NOMO-1 treated with DMSO at 0.1 percent for 48 hours (cell line): ENCODE data around the gene LCN6.
"Not testable (repeated sequence)": the region's sequence is repeated elsewhere in the genome, so short reads cannot be mapped to it uniquely, and the experiment has no call there.

Source experiments
- DNase-seq: peaks from one replicate; lab custom pipeline; 2025; ENCODE audit not compliant: unreplicated experiment; lab: John Stamatoyannopoulos, UW

LCN6 gene, protein sequence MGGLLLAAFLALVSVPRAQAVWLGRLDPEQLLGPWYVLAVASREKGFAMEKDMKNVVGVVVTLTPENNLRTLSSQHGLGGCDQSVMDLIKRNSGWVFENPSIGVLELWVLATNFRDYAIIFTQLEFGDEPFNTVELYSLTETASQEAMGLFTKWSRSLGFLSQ

DNA sequence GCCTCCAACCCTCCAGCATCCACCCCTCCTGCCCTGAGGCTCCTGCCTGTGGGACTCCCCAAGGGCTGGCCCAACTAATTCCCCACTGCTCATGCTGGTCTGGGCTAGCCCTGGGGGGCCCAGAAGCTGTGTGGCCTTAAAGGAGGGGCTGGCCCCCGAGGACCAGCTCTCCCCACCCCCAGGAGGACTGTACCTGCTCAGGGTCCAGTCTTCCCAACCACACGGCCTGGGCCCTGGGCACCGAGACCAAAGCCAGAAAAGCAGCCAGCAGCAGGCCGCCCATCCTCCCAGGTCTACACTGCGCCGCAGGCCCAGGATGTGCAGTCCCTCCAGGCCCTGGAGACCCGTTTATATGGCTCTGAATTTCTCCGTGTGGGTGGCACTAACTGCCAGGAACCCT, at the start of gene LCN6:
LCN6 (minus strand) TSS at position 325 of the 400 bp plus-strand sequence; CDS start at position 283, 42 bp downstream.
- DNase-seq, result no peak

DNA sequence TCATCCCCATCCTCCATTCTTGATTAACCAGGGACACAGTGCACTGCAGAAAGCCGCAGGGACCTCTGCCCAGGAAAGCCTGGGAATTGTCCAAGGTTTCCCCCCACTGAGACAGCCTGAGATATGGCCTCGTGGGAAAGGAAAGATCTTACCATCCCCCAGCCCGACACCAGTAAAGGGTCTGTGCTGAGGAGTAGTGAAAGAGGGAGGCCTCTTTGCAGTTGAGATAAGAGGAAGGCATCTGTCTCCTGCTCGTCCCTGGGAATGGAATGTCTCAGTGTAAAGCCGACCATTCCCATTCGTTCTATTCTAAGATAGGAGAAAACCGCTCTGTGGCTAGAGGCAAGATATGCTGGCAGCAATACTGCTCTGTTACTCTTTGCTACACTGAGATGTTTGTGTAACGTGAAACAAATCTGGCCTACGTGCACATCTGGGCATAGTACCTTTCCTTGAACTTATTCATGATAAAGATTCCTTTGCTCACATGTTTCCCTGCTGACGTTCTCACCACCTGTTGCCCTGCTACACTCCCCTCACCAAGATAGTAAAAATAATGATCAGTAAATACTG, 48.5 kb upstream of the LCN6 start:
- not testable (repeated sequence) for DNase-seq

DNA sequence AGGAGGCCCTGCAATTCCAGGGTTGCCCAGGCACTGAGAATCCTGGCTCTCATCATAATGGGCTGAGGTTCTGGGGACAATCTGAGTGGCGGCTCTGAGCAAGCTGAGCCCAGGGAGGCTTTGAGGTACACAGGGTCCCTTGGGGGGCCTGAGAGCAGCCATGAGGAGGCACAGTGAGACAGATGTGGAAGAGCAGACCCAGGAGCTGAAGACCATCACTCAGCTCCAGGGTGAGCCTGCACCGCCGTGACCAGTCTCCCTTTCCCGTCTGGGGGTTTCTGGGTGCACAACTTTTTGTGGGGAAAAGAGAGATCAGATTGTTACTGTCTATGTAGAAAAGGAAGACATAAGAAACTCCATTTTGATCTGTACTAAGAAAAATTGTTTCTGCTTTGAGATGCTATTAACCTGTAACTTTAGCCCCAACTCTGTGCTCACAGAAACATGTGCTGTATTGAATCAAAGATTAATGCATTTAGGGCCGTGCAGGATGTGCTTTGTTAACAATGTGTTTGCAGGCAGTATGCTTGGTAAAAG, 48.0 kb upstream of the LCN6 start, which contains the start of gene CCDC183:
CCDC183 (plus strand) TSS at position 101 of the 537 bp plus-strand sequence; CDS start at position 161, 60 bp downstream.
- no peak for DNase-seq

DNA sequence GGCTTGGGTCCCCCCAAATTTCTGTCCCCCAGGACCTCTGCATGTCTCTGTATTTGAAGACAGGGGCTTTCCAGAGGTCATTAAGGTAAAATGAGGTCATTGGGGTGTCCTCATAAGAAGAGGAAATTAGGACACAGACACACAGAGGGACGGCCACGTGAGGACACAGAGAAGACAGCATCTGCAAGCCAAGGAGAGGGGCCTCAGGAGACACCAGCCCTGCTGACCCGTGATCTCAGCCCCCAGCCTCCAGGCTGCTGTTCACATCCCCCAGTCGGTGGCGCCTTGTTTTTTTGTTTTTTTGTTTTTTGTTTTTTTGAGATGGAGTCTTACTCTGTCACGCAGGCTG, 46.6 kb upstream of the LCN6 start:
- peak; percentile 17 for DNase-seq

DNA sequence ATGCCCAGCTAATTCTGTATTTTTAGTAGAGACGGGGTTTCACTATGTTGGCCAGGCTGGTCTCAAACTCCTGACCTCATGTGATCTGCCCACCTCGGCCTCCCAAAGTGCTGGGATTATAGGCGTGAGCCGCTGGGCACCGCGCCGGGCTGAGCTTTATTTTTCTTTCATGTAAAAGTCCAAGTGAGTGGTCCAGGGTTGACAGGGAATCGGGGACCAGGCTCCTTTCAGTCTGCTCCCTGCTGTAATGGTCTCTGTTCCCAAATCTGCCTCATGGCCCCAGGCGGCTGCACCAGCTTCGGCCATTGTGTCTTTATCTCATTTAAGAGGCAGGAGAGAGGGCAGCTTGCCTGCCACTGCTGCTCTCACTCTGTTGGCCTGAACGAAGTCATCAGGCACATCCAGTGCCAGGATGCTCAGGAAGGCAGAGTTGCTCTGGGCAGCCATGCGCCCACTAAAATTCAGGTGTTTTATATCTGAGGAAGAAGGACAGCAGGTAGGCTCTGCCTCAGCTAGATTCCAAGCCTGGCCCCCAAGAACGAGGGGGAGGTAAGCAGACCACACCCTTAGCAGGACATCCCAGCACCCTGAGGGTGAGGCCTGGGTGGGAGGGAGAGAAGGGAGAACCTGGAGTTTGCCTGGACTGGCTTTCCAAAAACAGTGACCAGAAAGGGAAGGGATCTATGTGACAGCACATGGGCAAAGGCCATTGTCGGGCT, 46.1 kb upstream of the LCN6 start:
- no peak for DNase-seq

DNA sequence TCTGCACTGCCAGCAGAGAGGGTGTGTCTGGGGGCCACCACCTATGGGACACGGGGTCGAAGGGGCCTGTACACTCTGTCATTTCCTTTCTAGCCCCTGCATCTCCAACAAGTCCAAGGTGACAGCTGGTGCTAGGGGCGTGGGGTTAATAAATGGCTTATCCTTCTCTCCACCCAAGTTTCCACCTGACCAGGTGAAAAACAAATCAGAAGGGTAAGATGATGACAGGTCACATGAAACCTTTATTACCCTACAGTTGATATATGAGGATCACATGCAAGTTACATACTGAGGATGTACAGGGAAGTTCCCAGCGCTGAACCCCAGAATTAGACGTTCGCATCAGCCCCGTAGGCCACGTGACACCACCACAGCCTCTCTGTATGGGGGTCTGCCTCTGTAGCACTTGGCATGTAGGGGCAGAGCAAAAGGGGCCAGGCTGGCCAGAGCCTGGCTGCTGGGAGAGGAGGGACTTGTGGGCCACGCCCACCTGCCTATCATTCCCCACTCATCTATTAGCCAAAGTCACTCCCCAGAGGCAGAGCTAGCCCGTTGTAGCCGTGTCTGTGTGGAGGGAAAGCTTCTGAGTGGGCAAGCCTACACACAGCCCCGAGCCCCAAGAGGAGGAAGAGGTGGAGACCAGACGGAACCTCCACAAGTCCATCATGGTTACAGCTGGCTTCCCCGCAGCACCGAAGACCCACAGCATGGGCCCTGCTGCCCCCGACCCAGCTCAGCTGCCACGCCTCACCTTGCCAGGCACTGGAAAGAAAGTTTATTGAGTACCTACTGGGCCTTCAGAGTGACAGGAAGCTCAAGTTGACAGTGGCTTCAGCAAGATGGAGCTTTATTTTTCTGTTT, 45.0 kb upstream of the LCN6 start:
- no peak for DNase-seq

DNA sequence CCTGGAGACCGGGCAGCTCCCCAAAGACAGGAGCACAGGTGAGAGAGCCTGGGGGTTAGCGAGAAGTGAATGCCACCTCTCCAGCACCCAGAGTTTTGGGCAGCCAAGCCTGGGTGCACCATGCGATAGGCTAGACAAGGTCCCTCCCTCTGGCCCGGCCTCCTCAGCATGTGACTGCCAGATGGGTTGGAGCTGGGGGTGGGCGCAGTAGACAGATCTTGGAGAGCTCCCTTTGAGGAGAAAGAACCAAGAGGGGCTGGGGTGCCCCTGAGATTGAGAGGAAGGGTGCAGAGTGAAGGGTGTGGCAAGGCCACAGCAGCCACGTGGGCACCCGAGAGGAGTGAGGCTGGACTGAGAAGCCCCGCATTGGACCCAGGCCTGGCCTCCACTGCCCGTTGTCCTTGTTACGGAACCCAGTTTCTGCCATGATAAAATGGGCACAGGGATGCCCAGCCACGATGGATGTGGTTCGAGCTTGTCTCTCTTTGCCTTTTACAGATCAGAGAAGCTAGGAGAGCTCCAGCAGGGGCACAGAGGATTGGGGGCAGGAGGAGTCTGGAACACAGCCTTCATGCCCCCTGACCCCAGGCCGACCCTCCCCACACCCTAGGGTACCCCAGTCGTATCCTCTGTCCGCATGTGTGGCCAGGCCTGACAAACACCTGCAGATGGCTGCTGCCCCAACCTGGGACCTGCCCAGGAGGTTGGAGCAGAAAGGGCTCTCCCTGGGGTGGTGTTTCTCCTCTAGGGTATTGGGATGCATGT, 44.2 kb upstream of the LCN6 start:
- DNase-seq, result no peak

DNA sequence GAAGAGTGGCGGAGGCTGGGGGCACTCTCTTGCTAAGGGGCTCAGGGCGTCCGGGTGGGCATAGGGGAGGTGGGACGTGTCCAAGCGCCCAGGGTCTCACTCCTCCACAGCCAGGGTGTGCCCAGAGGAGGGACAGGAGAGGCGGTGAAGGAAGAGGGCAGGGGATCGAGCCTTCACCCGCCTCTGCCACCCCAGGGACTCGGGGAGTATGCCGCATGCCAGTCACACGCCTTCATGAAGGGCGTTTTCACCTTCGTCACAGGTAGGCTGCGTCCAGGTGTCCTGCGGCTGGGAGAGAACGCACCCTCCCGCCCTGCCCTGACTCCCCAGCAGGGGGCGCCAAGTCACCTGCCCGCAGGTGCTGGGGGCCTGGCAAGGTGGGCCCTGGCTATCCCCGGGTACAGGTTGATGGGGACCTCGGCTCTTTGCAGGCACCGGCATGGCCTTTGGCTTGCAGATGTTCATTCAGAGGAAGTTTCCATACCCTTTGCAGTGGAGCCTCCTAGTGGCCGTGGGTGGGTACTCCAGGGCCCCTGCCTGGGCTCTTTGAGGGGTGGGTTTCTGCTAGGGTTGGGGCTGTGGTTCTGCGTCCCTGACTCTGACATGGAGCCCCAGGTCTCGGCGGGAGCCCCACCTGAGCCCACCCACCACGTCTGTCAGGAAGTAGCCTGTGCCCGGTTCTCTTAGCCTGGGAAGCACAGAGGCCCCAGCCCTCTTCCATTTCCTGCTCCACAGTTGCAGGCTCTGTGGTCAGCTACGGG, 43.4 kb upstream of the LCN6 start:
- DNase-seq, result peak; percentile 66

DNA sequence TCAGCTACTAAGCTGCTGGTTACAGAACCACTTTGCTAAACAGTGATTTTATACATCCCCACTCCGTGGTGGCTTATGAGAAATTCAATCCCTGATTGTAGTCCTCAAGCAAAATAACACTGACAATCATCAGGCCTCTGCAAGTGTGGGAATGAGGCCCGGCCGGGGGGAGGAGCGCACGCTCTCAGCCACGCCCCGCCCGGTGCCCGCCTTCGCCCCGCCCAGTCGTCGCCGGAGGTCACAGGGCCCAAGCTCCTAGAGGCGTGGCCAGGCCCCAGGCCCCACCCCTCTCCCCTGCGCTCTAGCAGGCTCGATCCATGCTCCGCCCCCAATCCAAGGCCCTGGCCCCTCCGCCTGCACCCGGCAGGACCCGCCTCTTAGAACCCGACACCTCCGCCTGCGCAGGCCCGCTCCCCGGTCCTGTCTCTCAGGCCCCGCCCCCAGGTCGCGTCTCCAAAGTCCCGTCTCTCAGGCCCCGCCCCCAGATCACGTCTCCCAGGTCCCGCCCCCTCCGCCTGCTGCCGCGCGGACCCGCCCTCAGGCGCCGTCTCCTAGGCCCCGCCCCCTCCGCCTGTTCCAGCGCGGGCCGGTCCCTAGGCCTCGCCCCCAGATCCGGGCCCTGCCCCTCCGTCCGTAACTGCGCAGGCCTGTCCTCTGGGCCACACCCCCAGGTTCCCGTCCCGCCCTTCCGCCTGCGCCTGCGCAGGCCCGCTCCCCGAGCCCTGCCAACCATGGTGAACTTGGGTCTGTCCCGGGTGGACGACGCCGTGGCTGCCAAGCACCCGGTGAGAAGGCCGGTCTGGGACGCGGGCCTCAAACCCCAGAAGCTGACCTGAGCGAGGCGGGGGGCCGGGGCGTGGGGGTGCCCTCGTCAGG, 42.6 kb upstream of the LCN6 start, which contains the start of gene TMEM141:
TMEM141 (plus strand) TSS at position 705 of the 876 bp plus-strand sequence; CDS start at position 732, 27 bp downstream.
- peak; percentile 100 for DNase-seq

DNA sequence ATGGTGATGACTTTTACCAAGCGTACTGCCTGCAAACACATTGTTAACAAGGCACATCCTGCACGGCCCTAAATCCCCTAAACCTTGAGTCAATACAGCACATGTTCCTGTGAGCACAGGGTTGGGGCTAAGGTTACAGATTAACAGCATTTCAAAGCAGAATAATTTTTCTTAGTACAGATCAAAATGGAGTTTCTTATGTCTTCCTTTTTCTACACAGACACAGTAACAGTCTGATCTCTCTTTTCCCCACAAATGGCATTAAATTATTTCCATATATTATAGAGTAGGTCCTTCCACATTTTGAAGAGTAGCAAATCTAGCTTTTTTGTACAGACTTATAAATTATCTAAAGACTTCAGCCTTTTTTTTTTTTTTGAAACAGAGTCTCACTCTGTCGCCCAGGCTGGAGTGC, 41.2 kb upstream of the LCN6 start:
- DNase-seq, result no peak

DNA sequence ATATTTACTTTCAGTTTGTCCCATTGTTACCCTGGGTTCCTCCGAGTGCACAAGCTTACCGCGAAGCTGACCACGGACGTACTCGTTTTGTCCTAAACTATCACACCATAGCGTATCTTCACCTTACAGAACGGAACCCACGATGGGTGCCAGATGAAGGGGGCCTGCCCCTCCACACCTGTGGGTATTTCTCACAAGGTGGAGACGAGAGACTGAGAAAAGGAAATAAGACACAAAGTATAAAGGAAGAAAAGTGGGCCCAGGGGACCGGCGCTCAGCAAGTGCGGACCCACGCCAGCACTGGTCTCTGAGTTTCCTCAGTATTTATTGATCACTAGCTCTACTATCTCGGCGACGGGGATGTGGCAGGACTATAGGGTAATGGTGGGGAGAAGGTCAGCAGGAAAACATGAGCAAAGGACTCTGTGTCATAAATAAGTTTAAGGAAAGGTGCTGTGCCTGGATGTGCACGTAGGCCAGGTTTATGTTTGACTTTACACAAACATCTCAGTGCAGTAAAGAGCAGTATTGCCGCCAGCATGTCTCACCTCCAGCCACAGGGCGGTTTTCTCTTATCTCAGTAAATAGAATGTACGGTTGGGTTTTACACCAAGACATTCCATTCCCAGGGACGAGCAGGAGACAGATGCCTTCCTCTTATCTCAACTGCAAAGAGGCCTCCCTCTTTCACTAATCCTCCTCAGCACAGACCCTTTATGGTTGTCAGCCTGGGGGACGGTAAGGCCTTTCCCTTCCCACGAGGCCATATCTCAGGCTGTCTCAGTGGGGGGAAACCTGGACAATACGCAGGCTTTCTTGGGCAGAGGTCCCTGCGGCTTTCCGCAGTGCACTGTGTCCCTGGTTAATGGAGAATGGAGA, 40.6 kb upstream of the LCN6 start:
- not testable (repeated sequence) for DNase-seq

DNA sequence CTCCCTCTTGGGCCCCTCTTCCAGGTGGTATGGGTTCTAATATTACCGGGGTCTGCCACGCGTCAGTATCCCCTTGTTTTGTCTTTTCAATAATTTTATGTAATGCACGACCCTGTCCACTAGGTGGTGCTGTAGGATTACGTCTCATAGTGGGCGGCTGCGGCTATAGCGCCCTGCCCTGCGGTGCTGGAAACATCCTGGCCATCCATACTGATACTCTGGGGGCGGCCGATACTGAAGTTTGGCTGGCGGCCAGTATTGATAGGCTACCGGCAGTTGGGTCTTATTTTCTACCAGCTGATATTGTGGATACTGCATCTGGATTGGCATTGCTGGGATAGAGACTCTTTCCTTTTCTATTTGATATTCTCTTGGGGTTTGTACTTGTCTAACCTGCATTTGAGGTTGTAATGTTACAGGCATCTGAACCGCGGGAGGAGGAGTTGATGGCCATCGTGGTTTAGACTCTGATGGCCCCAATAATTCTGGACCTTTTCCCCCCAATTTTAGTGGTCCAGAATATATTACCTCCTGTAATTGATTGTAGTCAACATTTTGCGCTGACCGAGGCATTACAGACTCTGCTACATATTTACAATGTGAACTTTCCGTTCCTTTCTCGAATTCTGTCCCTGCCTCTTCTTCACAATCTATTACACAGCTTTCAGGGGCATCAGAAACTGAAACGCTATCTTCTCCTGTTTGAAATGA, 39.5 kb upstream of the LCN6 start:
- DNase-seq, result peak; percentile 74

DNA sequence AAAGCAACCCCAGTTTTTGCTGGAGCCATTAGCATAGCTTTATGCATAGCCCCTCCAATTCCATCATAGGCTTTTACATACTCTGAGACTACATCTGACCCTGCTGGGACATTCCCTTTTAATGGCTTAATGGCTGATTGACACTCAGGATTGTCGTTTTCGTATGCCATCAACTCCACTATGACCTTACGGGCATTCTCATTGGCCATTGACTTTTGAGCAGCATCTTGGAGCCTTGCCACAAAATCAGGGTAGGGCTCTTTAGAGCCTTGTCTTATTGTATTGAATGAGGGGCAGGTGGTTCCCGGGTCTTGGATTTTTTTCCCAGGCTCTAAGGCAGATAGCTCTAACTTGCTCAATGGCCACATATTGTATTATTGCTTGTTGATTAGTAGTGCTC, 38.7 kb upstream of the LCN6 start:
- DNase-seq, result not testable (repeated sequence)

DNA sequence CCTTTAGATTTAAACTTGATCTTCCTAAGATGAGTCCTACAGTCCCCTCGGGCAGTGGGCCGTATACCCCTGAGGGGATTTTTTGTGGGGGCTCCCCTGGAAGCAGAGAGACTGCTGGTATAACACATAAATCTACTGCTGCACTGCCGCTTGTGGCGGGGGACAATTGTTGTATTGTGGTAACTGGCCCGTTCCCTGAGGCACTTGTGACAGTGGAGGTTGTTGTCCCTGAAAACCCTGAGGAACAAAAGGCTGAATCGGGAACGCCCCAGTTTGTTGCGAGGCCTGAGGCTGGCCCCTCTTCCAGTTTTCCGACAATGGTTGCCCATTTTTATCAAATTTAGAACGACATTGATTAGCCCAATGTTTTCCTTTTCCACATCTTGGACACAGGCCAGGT, 38.1 kb upstream of the LCN6 start:
- no peak for DNase-seq

DNA sequence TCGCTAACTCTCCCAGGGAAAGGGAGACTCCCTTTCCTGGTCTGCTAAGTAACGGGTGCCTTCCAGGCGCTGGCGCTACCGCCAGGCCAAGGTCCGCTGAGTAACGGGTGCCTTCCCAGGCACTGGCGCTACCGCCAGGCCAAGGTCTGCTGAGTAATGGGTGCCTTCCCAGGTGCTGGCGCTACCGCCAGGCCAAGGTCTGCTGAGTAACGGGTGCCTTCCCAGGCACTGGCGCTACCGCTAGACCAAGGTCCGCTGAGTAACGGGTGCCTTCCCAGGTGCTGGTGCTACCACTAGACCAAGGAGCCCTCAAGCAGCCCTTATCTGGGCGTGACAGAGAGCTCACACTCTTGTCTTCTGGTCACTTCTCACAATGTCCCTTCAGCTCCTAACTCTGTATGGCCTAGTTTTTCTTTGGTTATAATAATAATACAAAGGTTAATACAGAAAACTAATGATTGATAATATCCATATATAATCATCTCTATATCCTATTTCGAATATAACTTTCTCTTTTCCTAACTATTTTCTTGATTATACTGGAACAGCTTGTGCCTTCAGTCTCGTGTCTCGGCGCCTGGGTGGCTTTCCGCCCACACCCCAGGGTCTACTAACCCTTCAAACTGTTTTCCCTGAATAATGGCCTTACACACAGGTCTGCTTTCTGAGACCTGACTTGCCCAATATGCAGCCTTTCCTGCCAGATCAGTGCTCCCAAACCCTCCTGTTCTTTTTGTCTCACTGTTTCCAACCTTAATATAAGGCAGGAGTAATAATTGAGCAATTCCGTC, 37.4 kb upstream of the LCN6 start:
- DNase-seq, result not testable (repeated sequence)

DNA sequence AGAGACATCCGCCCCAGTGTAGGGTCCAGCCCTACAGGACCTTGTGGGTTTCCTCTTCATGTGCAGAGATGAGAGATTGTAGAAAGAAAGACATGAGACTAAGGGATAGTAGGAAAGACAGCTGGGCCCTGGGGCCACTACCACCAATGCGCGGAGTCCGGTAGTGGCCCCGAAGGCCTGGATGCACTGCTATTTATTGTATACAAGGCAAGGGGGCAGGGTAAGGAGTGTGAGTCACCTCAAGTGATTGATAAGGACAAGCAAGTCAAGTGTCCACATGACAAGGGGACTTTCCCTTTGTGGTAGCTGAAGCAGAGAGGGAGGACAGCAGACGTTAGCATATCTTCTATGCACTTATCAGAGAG, 36.7 kb upstream of the LCN6 start:
- DNase-seq, result no peak
